NCI-H2196 (cell line): Measurements from ENCODE around the gene IL24.

Experiments used
- DNase-seq: peaks from one replicate; lab custom pipeline; 2025; ENCODE audit not compliant: unreplicated experiment; lab: John Stamatoyannopoulos, UW

Gene IL24

GRCh38 chr1:206903687-206904086, 6.4 kb downstream of the IL24 start:
- no peak for DNase-seq

GRCh38 chr1:206904423-206905142, 7.3 kb downstream of the IL24 start:
- no peak for DNase-seq

GRCh38 chr1:206905295-206906164, 8.3 kb downstream of the IL24 start:
- no peak for DNase-seq

- no peak for DNase-seq
Measured at GRCh38 chr1:206907304-206907991, 10.2 kb downstream of the IL24 start.

- DNase-seq = no peak
Measured at GRCh38 chr1:206908038-206908437, 10.8 kb downstream of the IL24 start.

- DNase-seq = peak; percentile 97
Measured at GRCh38 chr1:206909161-206909882, 12.1 kb downstream of the IL24 start.

GRCh38 chr1:206909883-206910318, 12.7 kb downstream of the IL24 start:
- peak; percentile 38 for DNase-seq

- peak; percentile 60 for DNase-seq
Measured at GRCh38 chr1:206911064-206911663, 13.9 kb downstream of the IL24 start.

- peak; percentile 89 for DNase-seq
Measured at GRCh38 chr1:206912445-206913095, 15.3 kb downstream of the IL24 start.

GRCh38 chr1:206913766-206914537, 16.7 kb downstream of the IL24 start:
- no peak for DNase-seq

- no peak for DNase-seq
Measured at GRCh38 chr1:206915030-206915735, 17.9 kb downstream of the IL24 start.

- DNase-seq = no peak
Measured at GRCh38 chr1:206916000-206916709, 18.9 kb downstream of the IL24 start.

GRCh38 chr1:206918076-206918475, 20.8 kb downstream of the IL24 start:
- no peak for DNase-seq

- DNase-seq = no peak
Measured at GRCh38 chr1:206921772-206922265, 24.6 kb downstream of the IL24 start, which contains the start of gene FCMR. FCMR (minus strand) TSS chr1:206921941; CDS start chr1:206921854, 87 bp downstream.

GRCh38 chr1:206922524-206922923, 25.3 kb downstream of the IL24 start:
- no peak for DNase-seq

- no peak for DNase-seq
Measured at GRCh38 chr1:206923009-206923960, 26.0 kb downstream of the IL24 start.
